ENCODE measurements around the gene COL1A1.

- TF ChIP-seq REST (IDR thresholded peaks at IDR 0.05; ENCODE audit: low read depth) (no peak), ZBTB7A (IDR thresholded peaks at IDR 0.05; ENCODE audit: low read depth) (no peak), NFIC (IDR thresholded peaks at IDR 0.05) (no peak), EGR1 (IDR thresholded peaks at IDR 0.05) (no peak), MAX (IDR thresholded peaks at IDR 0.05) (no peak), EP300 (IDR thresholded peaks at IDR 0.05; ENCODE audit: borderline replicate concordance) (no peak), RAD21 (IDR thresholded peaks at IDR 0.05; ENCODE audit: low read depth) (no peak), CREB1 (IDR thresholded peaks at IDR 0.05; ENCODE audit: low read depth) (no peak), YY1 (IDR thresholded peaks at IDR 0.05; ENCODE audit: low read depth) (no peak), TCF12 (IDR thresholded peaks at IDR 0.05; ENCODE audit: low read depth) (no peak)
- TF ChIP-seq, protein P1, sequence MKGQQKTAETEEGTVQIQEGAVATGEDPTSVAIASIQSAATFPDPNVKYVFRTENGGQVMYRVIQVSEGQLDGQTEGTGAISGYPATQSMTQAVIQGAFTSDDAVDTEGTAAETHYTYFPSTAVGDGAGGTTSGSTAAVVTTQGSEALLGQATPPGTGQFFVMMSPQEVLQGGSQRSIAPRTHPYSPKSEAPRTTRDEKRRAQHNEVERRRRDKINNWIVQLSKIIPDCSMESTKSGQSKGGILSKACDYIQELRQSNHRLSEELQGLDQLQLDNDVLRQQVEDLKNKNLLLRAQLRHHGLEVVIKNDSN (IDR thresholded peaks at IDR 0.05): no peak
These were observed 30.6 kb downstream of the COL1A1 start for GRCh38 chr17:50170662-50171370.
